ENCODE results near the gene ALB. TPM values are rescaled to one million over a fixed set of nuclear protein-coding genes. Genes with fewer than 3 reads are reported as not detected.

Gene ALB
- total RNA-seq, 1 experiment from 2014 or later, result 21.3 TPM

DNA sequence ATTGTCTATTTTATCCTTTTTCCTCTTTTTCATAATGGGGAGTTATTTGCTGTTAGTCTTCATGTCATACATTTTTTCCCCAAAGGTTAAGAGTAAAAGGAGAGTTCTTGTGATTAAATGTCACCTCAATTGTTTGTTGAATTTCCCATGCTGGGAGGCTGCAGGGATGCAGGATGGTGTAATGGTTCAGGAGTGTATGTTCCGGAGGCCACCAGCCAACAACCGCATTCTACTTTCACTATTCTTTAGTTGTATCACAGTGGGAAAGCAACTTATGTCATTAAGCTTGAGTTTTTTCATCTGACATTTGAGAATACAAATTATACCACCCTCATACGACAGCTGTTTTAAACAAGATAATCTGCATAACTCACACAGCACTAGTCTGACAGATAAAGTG lies 47.3 kb downstream of the ALB start:
- ATAC-seq, result no peak
- in situ Hi-C loops (cut with HindIII; ENCODE audit: low pct_unique_long_range_greater_than_20kb, low sequenced_read_pairs) (no loop called here), intact Hi-C loops (cut with micrococcal nuclease; ENCODE audit: unreplicated experiment) (no loop called here)
- peaks cover 2% of the 10 kb centered on the region; the same call in 1 of the 2 replicates for H3K27me3 ChIP-seq (ENCODE audit: control insufficient read depth, insufficient read depth, low read length)
- POLR2A ChIA-PET, result no interaction called here
- H3K4me3 ChIP-seq (ENCODE audit: low read depth in 2 of 2, low read length in 2 of 2), result no peak overlapping the region
- CTCF ChIA-PET, result no interaction called here
- no peaks in the 10 kb centered on the region for H3K9me3 ChIP-seq (ENCODE audit: control insufficient read depth, insufficient read depth, low read depth, low read length)
- H3K4me1 ChIP-seq (ENCODE audit: control insufficient read depth, insufficient read depth, low read length), result no peaks in the 10 kb centered on the region
- no peak overlapping the region for H3K27ac ChIP-seq (ENCODE audit: low read length)
- no peaks in the 10 kb centered on the region for H3K36me3 ChIP-seq (ENCODE audit: control insufficient read depth, insufficient read depth, low read length)
- no TSS peak for BruUV-seq (replicated peaks)
- TF ChIP-seq CTCF (IDR thresholded peaks at IDR 0.05) (no peak), SIN3A (IDR thresholded peaks at IDR 0.05; ENCODE audit: borderline replicate concordance, insufficient read depth, low read depth, low read length) (no peak), TCF7L2 (IDR thresholded peaks at IDR 0.05; ENCODE audit: low read depth, low read length) (no peak), POLR2AphosphoS5 (IDR thresholded peaks at IDR 0.05; ENCODE audit: low read depth, low read length) (no peak)
- TF ChIP-seq, protein P1, sequence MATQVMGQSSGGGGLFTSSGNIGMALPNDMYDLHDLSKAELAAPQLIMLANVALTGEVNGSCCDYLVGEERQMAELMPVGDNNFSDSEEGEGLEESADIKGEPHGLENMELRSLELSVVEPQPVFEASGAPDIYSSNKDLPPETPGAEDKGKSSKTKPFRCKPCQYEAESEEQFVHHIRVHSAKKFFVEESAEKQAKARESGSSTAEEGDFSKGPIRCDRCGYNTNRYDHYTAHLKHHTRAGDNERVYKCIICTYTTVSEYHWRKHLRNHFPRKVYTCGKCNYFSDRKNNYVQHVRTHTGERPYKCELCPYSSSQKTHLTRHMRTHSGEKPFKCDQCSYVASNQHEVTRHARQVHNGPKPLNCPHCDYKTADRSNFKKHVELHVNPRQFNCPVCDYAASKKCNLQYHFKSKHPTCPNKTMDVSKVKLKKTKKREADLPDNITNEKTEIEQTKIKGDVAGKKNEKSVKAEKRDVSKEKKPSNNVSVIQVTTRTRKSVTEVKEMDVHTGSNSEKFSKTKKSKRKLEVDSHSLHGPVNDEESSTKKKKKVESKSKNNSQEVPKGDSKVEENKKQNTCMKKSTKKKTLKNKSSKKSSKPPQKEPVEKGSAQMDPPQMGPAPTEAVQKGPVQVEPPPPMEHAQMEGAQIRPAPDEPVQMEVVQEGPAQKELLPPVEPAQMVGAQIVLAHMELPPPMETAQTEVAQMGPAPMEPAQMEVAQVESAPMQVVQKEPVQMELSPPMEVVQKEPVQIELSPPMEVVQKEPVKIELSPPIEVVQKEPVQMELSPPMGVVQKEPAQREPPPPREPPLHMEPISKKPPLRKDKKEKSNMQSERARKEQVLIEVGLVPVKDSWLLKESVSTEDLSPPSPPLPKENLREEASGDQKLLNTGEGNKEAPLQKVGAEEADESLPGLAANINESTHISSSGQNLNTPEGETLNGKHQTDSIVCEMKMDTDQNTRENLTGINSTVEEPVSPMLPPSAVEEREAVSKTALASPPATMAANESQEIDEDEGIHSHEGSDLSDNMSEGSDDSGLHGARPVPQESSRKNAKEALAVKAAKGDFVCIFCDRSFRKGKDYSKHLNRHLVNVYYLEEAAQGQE (IDR thresholded peaks at IDR 0.05; ENCODE audit: insufficient read depth in 1 of 2, low read depth in 2 of 2, low read length in 1 of 2), result no peak
- DNase-seq (ENCODE audit: low read depth, low spot score), result no peak

GRCh38 chr4:73451981-73452747 lies 48.1 kb downstream of the ALB start:
- Histone ChIP-seq H3K9me3 (ENCODE audit: control insufficient read depth, insufficient read depth, low read depth, low read length) (no peaks in the 10 kb centered on the region), H3K36me3 (ENCODE audit: control insufficient read depth, insufficient read depth, low read length) (no peaks in the 10 kb centered on the region), H3K4me3 (ENCODE audit: low read depth in 2 of 2, low read length in 2 of 2) (no peak overlapping the region), H3K27me3 (ENCODE audit: control insufficient read depth, insufficient read depth, low read length) (peaks cover 2% of the 10 kb centered on the region; the same call in 1 of the 2 replicates), H3K4me1 (ENCODE audit: control insufficient read depth, insufficient read depth, low read length) (no peaks in the 10 kb centered on the region), H3K27ac (ENCODE audit: low read length) (no peak overlapping the region)
- CTCF ChIA-PET, result no interaction called here
- intact Hi-C loops (cut with micrococcal nuclease; ENCODE audit: unreplicated experiment) (no loop called here), in situ Hi-C loops (cut with HindIII; ENCODE audit: low pct_unique_long_range_greater_than_20kb, low sequenced_read_pairs) (no loop called here)
- TF ChIP-seq SIN3A (IDR thresholded peaks at IDR 0.05; ENCODE audit: borderline replicate concordance, insufficient read depth, low read depth, low read length), result no peak
- TF ChIP-seq, protein P1 (IDR thresholded peaks at IDR 0.05; ENCODE audit: insufficient read depth in 1 of 2, low read depth in 2 of 2, low read length in 1 of 2), result no peak
- no peak for TF ChIP-seq CTCF (IDR thresholded peaks at IDR 0.05)
- TF ChIP-seq TCF7L2 (IDR thresholded peaks at IDR 0.05; ENCODE audit: low read depth, low read length), result no peak
- ATAC-seq, result no peak
- BruUV-seq (replicated peaks), result no TSS peak
- POLR2A ChIA-PET, result no interaction called here
- DNase-seq (ENCODE audit: low read depth, low spot score), result no peak

Data from Panc1 (cell line).